Smooth muscle cell (in vitro differentiated cells): ENCODE results near the gene MKLN1. TPM values are rescaled to one million over a fixed set of nuclear protein-coding genes. Genes with fewer than 3 reads are reported as not detected.

Experiments used
- DNase-seq: peaks from one replicate; lab custom pipeline; 2025; ENCODE audit not compliant: unreplicated experiment; lab: John Stamatoyannopoulos, UW
- H2AFZ ChIP-seq: fragments of 200-600 bp; sonication (generic); 2 replicates; pipeline ENCODE4 v1.6.0; 2016; ENCODE audit warnings: antibody characterized with exemption, low read depth, mild to moderate bottlenecking
- H3F3A ChIP-seq: fragments of 200-600 bp; sonication (generic); 2 replicates; pipeline ENCODE4 v1.6.0; 2017; ENCODE audit warnings: antibody characterized with exemption, low read depth
- H3K27ac ChIP-seq: fragments of 200-600 bp; sonication (generic); 2 replicates; pipeline ENCODE4 v1.5.1; 2016; ENCODE audit warnings: low read depth, mild to moderate bottlenecking
- H3K27me3 ChIP-seq: fragments of 200-600 bp; sonication (generic); 2 replicates; pipeline ENCODE4 v1.6.1; 2016; ENCODE audit warnings: low read depth, mild to moderate bottlenecking
- H3K36me3 ChIP-seq: fragments of 200-600 bp; sonication (generic); 2 replicates; pipeline ENCODE4 v1.5.1; 2016; ENCODE audit warnings: low read depth
- H3K4me1 ChIP-seq: fragments of 200-600 bp; sonication (generic); 2 replicates; pipeline ENCODE4 v1.5.1; 2016; ENCODE audit warnings: low read depth
- H3K4me2 ChIP-seq: fragments of 200-600 bp; sonication (generic); 2 replicates; pipeline ENCODE4 v1.6.0; 2016; ENCODE audit warnings: mild to moderate bottlenecking
- H3K4me3 ChIP-seq: fragments of 200-600 bp; sonication (generic); 2 replicates; pipeline ENCODE4 v1.5.1; 2016; ENCODE audit warnings: mild to moderate bottlenecking
- H3K79me2 ChIP-seq: fragments of 200-600 bp; sonication (generic); 2 replicates; pipeline ENCODE4 v1.6.0; 2016; ENCODE audit warnings: low read depth, mild to moderate bottlenecking
- H3K9ac ChIP-seq: fragments of 200-600 bp; sonication (generic); 2 replicates; pipeline ENCODE4 v1.6.0; 2016; ENCODE audit warnings: low read depth
- H3K9me3 ChIP-seq: fragments of 200-600 bp; sonication (generic); replicated peaks from 2 replicates; pipeline ENCODE4 v1.5.1; 2016; ENCODE audit warnings: low read depth
- H4K20me1 ChIP-seq: fragments of 200-600 bp; sonication (generic); 2 replicates; pipeline ENCODE4 v1.6.0; 2016; ENCODE audit warnings: low read depth
- CTCF ChIP-seq: fragments of 200-600 bp; sonication (generic); IDR thresholded peaks from 2 replicates; pipeline ENCODE4 v1.5.1; 2017; ENCODE audit warnings: borderline replicate concordance, mild to moderate bottlenecking, antibody characterized with exemption; ENCODE audit not compliant: insufficient read depth, poor library complexity, severe bottlenecking
- WGBS: methylation state at CpG from one replicate; pipeline ENCODE4 v1.1.7; 2016; ENCODE audit warnings: low lambda C conversion rate; 5-methylcytosine and 5-hydroxymethylcytosine counted together
- polyA plus RNA-seq: library from polyadenylated mRNA; unstranded; fragments of >200 nt; fragmentation: Nextera tagmentation; extraction: Ambion mirVana; gene quantifications from 2 replicates; pipeline ENCODE4 v1.2.1, GENCODE V29; 2016
- total RNA-seq: library from RNA; depleted of rRNA; stranded (reverse); fragments of >200 nt; gene quantifications from 2 replicates; pipeline ENCODE4 v1.2.3, GENCODE V29; 2014

The MKLN1 gene
- total and polyA plus RNA-seq, 2 experiments from 2014 or later = 26.3 to 45.3 TPM

DNA sequence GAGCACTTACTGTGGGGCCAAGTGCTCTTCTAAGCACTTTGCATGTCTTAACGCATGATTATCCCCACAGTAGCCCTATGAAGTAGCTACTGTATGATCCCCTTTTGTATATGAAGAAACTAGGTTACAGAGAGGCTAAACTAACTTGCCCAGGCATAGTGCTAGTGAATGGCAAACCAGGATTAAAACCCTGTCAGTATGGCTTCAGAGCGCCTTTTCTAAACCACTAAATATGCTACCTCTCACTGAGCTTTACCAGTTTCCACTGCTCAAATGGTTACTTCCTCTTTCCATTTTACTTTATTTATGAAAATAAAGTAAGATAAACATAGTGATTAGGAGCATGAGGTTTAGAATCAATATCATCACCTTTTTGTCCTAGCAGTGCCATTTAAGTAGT is 155.1 kb downstream of the MKLN1 start:
- Histone ChIP-seq H3K36me3 (no peaks in the 10 kb centered on the region), H3K4me2 (no peak overlapping the region)
- no peak for TF ChIP-seq CTCF

GRCh38 chr7:131483586-131483985 is 155.9 kb downstream of the MKLN1 start:
- no peak for DNase-seq
- no peaks in the 10 kb centered on the region for H3K9me3 ChIP-seq
- no peak overlapping the region for H3K27ac ChIP-seq
- H3K4me3 ChIP-seq = no peak overlapping the region
- H4K20me1 ChIP-seq = no peaks in the 10 kb centered on the region
- no peak overlapping the region for H3K9ac ChIP-seq
- 85% methylated on average over 2 of the region's 2 CpGs for WGBS
- no peak overlapping the region for H2AFZ ChIP-seq
- peaks cover 5% of the 10 kb centered on the region for H3K4me1 ChIP-seq
- no peak for TF ChIP-seq CTCF
- H3F3A ChIP-seq = no peaks in the 10 kb centered on the region
- no peaks in the 10 kb centered on the region for H3K36me3 ChIP-seq
- no peak overlapping the region for H3K4me2 ChIP-seq
- no peaks in the 10 kb centered on the region for H3K79me2 ChIP-seq
- no peaks in the 10 kb centered on the region for H3K27me3 ChIP-seq

More for the DNA sequence above, 155.1 kb downstream of the MKLN1 start:
- H3K79me2 ChIP-seq = no peaks in the 10 kb centered on the region
- no peak overlapping the region for H3K9ac ChIP-seq
- H3K4me1 ChIP-seq = peaks cover 5% of the 10 kb centered on the region
- no peaks in the 10 kb centered on the region for H3K9me3 ChIP-seq
- no peak for DNase-seq
- H3K27me3 ChIP-seq = no peaks in the 10 kb centered on the region
- WGBS = 100% methylated on average over 2 of the region's 2 CpGs
- H3K27ac ChIP-seq = no peak overlapping the region
- H4K20me1 ChIP-seq = no peaks in the 10 kb centered on the region
- no peak overlapping the region for H3K4me3 ChIP-seq
- no peak overlapping the region for H2AFZ ChIP-seq
- no peaks in the 10 kb centered on the region for H3F3A ChIP-seq

DNA sequence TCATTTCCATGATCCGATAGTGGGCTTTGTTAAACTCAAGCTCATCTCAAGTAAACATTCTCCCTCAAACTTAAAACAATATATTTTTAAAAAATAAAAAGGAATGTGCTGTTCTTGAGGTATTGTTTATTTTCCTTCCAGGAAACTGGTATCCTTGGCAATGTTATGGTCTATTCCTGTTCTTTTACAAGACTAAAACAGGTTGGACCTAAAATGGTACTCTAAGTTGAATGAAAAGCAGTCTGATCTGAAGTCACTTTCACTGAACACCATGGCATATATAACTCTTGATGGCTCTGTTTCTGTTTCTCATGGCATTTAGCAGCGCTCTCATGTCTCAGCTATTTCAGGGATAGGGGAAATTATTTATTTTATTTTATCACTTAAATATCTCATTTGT is 158.7 kb downstream of the MKLN1 start:
- no peak overlapping the region for H3K9ac ChIP-seq
- H3K9me3 ChIP-seq = no peaks in the 10 kb centered on the region
- no peak overlapping the region for H2AFZ ChIP-seq
- no peaks in the 10 kb centered on the region for H3K79me2 ChIP-seq
- WGBS = 98% methylated on average over 2 of the region's 2 CpGs
- H4K20me1 ChIP-seq = no peaks in the 10 kb centered on the region
- H3F3A ChIP-seq = no peaks in the 10 kb centered on the region
- H3K4me3 ChIP-seq = no peak overlapping the region
- no peak overlapping the region for H3K4me2 ChIP-seq
- H3K36me3 ChIP-seq = no peaks in the 10 kb centered on the region
- DNase-seq = no peak
- no peaks in the 10 kb centered on the region for H3K27me3 ChIP-seq
- no peak for TF ChIP-seq CTCF
- no peaks in the 10 kb centered on the region for H3K4me1 ChIP-seq
- no peak overlapping the region for H3K27ac ChIP-seq

DNA sequence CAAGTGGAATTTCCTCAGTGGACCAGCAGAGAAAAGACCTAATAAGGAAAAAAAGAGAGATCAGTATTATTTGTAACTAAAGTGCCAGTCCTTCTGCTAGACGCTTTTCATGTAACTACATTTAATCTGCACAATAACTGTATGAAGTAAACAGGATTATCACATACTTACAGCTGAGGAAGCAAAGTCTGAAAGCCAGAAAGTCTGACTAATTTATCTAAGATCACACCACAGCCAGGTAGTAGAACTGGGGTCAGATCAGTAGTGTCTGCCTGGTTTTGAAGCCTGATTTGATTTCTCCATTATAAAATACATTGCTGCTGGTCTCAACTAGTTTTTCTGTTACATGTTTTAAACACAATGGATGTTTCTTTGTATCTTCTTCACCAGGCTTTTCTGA is 159.5 kb downstream of the MKLN1 start:
- 71% methylated on average over 1 of the region's 1 CpG for WGBS
- DNase-seq = no peak
- Histone ChIP-seq H3F3A (no peaks in the 10 kb centered on the region), H3K9me3 (no peaks in the 10 kb centered on the region), H3K27ac (no peak overlapping the region), H3K36me3 (no peaks in the 10 kb centered on the region), H3K4me2 (no peak overlapping the region), H3K9ac (no peak overlapping the region), H3K4me3 (no peak overlapping the region), H3K4me1 (no peaks in the 10 kb centered on the region), H2AFZ (no peak overlapping the region), H4K20me1 (no peaks in the 10 kb centered on the region), H3K79me2 (no peaks in the 10 kb centered on the region), H3K27me3 (no peaks in the 10 kb centered on the region)
- TF ChIP-seq CTCF = no peak
